Osteoblast (primary cell): Measurements from ENCODE around the gene NPEPL1. TPM values are rescaled to one million over a fixed set of nuclear protein-coding genes. Genes with fewer than 3 reads are reported as not detected.
"Not testable (repeated sequence)": the region's sequence is repeated elsewhere in the genome, so short reads cannot be mapped to it uniquely, and the experiment has no call there.

ENCODE experiments used
- DNase-seq: peaks from one replicate; pipeline ENCODE4 v3.0.0; 2011; ENCODE audit warnings: low spot score, mixed read lengths; ENCODE audit not compliant: insufficient read length; ENCODE audit errors: missing footprints
- H2AFZ ChIP-seq: 2 replicates; pipeline ENCODE4 v1.6.0; 2011; ENCODE audit warnings: mild to moderate bottlenecking, low read length
- H3K27ac ChIP-seq: 2 replicates; pipeline ENCODE4 v1.5.1; 2011; ENCODE audit warnings: mild to moderate bottlenecking, low read depth, low read length, moderate library complexity
- H3K27me3 ChIP-seq: 2 replicates; pipeline ENCODE4 v1.6.0; 2012; ENCODE audit warnings: mild to moderate bottlenecking, control low read depth, inconsistent platforms, low read length, moderate library complexity; ENCODE audit not compliant: insufficient read depth
- H3K36me3 ChIP-seq: 2 replicates; pipeline ENCODE4 v1.5.1; 2011; ENCODE audit warnings: mild to moderate bottlenecking, low read length, control low read depth, moderate library complexity; ENCODE audit not compliant: insufficient read depth
- H3K4me1 ChIP-seq: 2 replicates; pipeline ENCODE4 v1.5.1; 2011; ENCODE audit warnings: mild to moderate bottlenecking, low read length, control low read depth, moderate library complexity; ENCODE audit not compliant: insufficient read depth
- H3K4me2 ChIP-seq: 2 replicates; pipeline ENCODE4 v1.6.0; 2011; ENCODE audit warnings: mild to moderate bottlenecking, low read length; ENCODE audit not compliant: insufficient read depth
- H3K4me3 ChIP-seq: fragments of 200-600 bp; sonication (generic); 3 replicates; pipeline ENCODE4 v1.5.1; 2012; ENCODE audit warnings: mild to moderate bottlenecking, low read length, inconsistent platforms; ENCODE audit not compliant: insufficient read depth
- H3K79me2 ChIP-seq: 2 replicates; pipeline ENCODE4 v1.6.0; 2012; ENCODE audit warnings: mild to moderate bottlenecking, low read length, control low read depth, inconsistent platforms; ENCODE audit not compliant: insufficient read depth
- H3K9me3 ChIP-seq: 2 replicates; pipeline ENCODE4 v1.5.1; 2011; ENCODE audit warnings: low read depth, low read length, control low read depth
- H4K20me1 ChIP-seq: 2 replicates; pipeline ENCODE4 v1.6.0; 2012; ENCODE audit warnings: mild to moderate bottlenecking, low read length, control low read depth; ENCODE audit not compliant: insufficient read depth
- total RNA-seq: library from RNA; depleted of rRNA; stranded (reverse); fragments of >200 nt; gene quantifications from 2 replicates; pipeline ENCODE4 v1.2.3, GENCODE V29; 2012
- TF ChIP-seq, protein P1 (sequence below): IDR thresholded peaks from 2 replicates; pipeline ENCODE4 v1.5.1; 2011; ENCODE audit warnings: mild to moderate bottlenecking, low read depth, low read length, moderate library complexity; ENCODE audit errors: extremely low read depth

The NPEPL1 gene
- total RNA-seq, 1 donor = 29.7 TPM

DNA sequence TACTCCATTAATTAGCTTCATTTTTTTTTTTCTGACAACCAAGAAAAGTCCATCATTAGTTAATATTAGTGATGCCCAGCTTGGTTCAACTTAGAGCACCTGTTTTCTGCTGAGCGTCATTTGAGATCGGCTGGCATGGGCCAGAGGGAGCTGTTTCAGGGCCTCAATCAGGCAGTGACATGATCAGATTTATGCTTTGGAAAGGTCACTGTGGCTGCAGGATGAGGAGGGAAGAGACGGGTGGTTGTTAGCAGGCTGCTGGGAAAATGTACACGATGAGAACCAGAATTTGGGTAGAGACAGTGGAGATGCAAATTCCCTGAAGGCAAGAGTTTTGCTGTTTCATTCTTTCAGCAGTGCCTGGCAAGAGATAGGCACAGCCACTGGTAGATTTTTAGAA lies 45.9 kb upstream of the NPEPL1 start:
- Histone ChIP-seq H3K27ac (no peak overlapping the region), H3K27me3 (no peaks in the 10 kb centered on the region), H3K9me3 (no peaks in the 10 kb centered on the region), H4K20me1 (no peaks in the 10 kb centered on the region), H3K79me2 (peaks cover 7% of the 10 kb centered on the region), H3K36me3 (no peaks in the 10 kb centered on the region), H2AFZ (no peak overlapping the region), H3K4me2 (no peak overlapping the region), H3K4me3 (no peak overlapping the region), H3K4me1 (peaks cover 20% of the 10 kb centered on the region)
- no peak for DNase-seq
- TF ChIP-seq, protein P1, sequence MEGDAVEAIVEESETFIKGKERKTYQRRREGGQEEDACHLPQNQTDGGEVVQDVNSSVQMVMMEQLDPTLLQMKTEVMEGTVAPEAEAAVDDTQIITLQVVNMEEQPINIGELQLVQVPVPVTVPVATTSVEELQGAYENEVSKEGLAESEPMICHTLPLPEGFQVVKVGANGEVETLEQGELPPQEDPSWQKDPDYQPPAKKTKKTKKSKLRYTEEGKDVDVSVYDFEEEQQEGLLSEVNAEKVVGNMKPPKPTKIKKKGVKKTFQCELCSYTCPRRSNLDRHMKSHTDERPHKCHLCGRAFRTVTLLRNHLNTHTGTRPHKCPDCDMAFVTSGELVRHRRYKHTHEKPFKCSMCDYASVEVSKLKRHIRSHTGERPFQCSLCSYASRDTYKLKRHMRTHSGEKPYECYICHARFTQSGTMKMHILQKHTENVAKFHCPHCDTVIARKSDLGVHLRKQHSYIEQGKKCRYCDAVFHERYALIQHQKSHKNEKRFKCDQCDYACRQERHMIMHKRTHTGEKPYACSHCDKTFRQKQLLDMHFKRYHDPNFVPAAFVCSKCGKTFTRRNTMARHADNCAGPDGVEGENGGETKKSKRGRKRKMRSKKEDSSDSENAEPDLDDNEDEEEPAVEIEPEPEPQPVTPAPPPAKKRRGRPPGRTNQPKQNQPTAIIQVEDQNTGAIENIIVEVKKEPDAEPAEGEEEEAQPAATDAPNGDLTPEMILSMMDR = no peak

DNA sequence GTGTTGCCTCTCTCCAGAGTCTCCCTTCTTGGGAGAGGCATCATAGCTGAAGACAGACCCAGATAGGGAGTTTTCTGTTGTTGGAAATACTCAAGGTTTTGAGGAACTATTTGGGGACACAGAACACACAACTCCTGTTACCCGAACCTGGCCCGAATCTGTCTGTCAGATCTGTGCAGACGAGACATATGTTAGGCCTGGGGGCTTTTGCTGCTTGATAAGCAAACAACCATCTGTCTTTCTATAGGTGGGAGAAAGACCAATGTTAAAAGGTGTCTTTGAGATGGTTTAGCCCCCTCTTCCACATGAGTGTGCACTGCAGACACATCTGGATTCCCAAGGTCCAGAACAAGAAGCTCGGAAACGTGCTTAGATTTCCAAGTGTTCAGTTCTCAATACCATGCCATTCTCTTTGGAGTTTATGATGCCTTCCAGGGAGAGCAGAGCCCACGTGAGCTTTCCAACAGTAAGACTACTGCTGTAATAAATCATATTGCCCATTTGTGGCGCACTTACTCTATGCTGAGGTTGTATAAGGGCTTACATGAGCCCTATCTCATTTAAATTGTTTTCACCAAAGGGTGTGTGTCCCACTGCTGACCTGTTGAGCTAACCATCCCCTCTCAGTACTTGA lies 45.3 kb upstream of the NPEPL1 start:
- Histone ChIP-seq H3K79me2 (peaks cover 12% of the 10 kb centered on the region), H4K20me1 (no peaks in the 10 kb centered on the region), H3K27me3 (no peaks in the 10 kb centered on the region), H3K4me1 (peaks cover 20% of the 10 kb centered on the region), H3K27ac (peak overlapping the region; percentile 33), H2AFZ (no peak overlapping the region), H3K36me3 (no peaks in the 10 kb centered on the region), H3K9me3 (no peaks in the 10 kb centered on the region), H3K4me2 (peak overlapping the region; percentile 20), H3K4me3 (no peak overlapping the region)
- DNase-seq = no peak
- TF ChIP-seq, protein P1 = no peak

DNA sequence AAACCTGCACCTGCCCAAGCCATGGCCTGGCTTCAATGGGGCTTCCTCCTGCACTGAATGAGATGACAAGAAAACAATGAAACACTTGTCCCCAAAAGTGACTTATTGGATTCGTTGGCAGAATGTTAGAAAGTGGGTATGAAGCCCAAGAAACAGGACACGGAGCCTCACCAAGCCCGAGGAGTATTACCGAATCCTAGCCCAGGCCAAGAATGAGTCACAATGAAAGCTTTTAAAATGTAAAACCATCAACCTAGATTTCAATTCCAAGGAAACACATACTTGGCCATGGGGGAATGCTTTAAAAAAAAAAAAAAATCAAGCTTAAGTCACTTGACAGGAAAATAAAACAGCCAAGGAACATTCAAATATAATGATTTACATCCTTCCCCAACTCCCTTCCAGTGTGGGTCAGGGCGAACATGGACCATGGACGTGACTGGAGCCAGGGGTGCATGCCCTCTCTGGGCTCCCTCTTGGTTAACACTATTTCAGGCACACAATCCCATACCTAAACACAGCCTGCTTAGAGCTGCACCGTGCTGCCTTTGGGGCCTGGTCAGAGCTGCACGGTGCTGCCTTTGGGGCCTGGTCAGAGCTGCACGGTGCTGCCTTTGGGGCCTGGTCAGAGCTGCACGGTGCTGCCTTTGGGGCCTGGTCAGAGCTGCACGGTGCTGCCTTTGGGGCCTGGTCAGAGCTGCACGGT lies 44.7 kb upstream of the NPEPL1 start:
- Histone ChIP-seq H3K79me2 (peaks cover 19% of the 10 kb centered on the region), H3K9me3 (no peaks in the 10 kb centered on the region), H3K27ac (peak overlapping the region; percentile 33), H3K27me3 (no peaks in the 10 kb centered on the region), H2AFZ (no peak overlapping the region), H3K4me2 (peak overlapping the region; percentile 20), H3K36me3 (no peaks in the 10 kb centered on the region), H3K4me1 (peaks cover 24% of the 10 kb centered on the region), H4K20me1 (peaks cover 2% of the 10 kb centered on the region), H3K4me3 (no peak overlapping the region)
- TF ChIP-seq, protein P1 = no peak
- peak; percentile 99 for DNase-seq

DNA sequence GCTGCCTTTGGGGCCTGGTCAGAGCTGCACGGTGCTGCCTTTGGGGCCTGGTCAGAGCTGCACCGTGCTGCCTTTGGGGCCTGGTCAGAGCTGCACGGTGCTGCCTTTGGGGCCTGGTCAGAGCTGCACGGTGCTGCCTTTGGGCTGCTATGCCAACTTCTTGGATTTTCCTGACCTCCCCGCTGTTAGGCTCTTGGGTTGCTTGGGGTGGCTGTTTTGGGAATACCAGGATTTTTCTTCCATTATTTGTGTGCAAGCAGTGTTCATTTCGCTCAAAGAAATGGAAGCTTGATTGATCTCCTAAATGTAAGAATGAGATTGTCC lies 44.1 kb upstream of the NPEPL1 start:
- DNase-seq, H3K36me3 ChIP-seq, H2AFZ ChIP-seq, H3K4me3 ChIP-seq, H3K4me2 ChIP-seq, H3K9me3 ChIP-seq, H3K27me3 ChIP-seq, H3K27ac ChIP-seq, H4K20me1 ChIP-seq: not testable (repeated sequence)
- H3K79me2 ChIP-seq = peaks cover 24% of the 10 kb centered on the region
- peaks cover 27% of the 10 kb centered on the region for H3K4me1 ChIP-seq
